Prostate gland (tissue), 2 donors: ENCODE measurements around the gene NBAS. TPM values are rescaled to one million over a fixed set of nuclear protein-coding genes. Genes with fewer than 3 reads are reported as not detected.

Source experiments
- DNase-seq: peaks from one replicate; pipeline ENCODE4 v3.0.0-alpha.2; 2019; ENCODE audit warnings: low spot score
- H3K27ac ChIP-seq, 2 donors: fragments of 200-600 bp; sonication (generic); 2 replicates each; pipeline ENCODE4 v1.5.1; 2017 to 2019
- H3K27me3 ChIP-seq: fragments of 200-600 bp; sonication (generic); replicated peaks from 2 replicates; pipeline ENCODE4 v1.5.1; 2019; ENCODE audit not compliant: insufficient read depth
- H3K36me3 ChIP-seq, 2 donors: fragments of 200-600 bp; sonication (generic); 1 replicate in 1 of 2; 2 replicates in 1 of 2; pipeline versions ENCODE4 v1.5.1 to v1.8.1; 2017 to 2019
- H3K4me1 ChIP-seq: fragments of 200-600 bp; sonication (generic); replicated peaks from 2 replicates; pipeline ENCODE4 v1.5.1; 2019
- H3K4me3 ChIP-seq, 2 donors: fragments of 200-600 bp; sonication (generic); 2 replicates each; pipeline ENCODE4 v1.5.1; 2017 to 2019
- H3K9me3 ChIP-seq: fragments of 200-600 bp; sonication (generic); 2 replicates; pipeline ENCODE4 v1.5.1; 2017
- POLR2A ChIP-seq: fragments of 450-650 bp; IDR thresholded peaks from one replicate; pipeline ENCODE4 v1.6.1; 2016; ENCODE audit warnings: antibody characterized with exemption, mild to moderate bottlenecking
- POLR2AphosphoS5 ChIP-seq: sonication (generic); formaldehyde crosslinking; IDR thresholded peaks from one replicate; pipeline ENCODE4 v1.6.1; 2017; ENCODE audit warnings: antibody characterized with exemption
- WGBS: methylation state at CpG from one replicate; pipeline ENCODE4 v1.1.5; 2018; 5-methylcytosine and 5-hydroxymethylcytosine counted together
- intact Hi-C: fragments of 100-400 bp; cut with DNase I; formaldehyde crosslinking; loops from one replicate; pipeline ENCODE4 v1.14.2; 2022
- total RNA-seq, 2 donors: library from RNA; depleted of rRNA; stranded (reverse); fragments of >200 nt; gene quantifications; one replicate each; pipeline ENCODE4 v1.1.0, GENCODE V29; 2016
- TF ChIP-seq, protein P1 (sequence below), 4 experiments: fragments of 200-600 bp in 2 of 4; fragments of 450-650 bp in 2 of 4; sonication (generic) in 2 of 4; IDR thresholded peaks; 1 replicate in 3 of 4; 2 replicates in 1 of 4; pipeline ENCODE4 v1.5.1; 2016 to 2019; ENCODE audit warnings: antibody characterized with exemption in 4 of 4, mild to moderate bottlenecking in 2 of 4, moderate library complexity in 2 of 4

The NBAS gene
- total RNA-seq, 2 donors from 2014 or later, result 34.8 to 55.0 TPM

DNA sequence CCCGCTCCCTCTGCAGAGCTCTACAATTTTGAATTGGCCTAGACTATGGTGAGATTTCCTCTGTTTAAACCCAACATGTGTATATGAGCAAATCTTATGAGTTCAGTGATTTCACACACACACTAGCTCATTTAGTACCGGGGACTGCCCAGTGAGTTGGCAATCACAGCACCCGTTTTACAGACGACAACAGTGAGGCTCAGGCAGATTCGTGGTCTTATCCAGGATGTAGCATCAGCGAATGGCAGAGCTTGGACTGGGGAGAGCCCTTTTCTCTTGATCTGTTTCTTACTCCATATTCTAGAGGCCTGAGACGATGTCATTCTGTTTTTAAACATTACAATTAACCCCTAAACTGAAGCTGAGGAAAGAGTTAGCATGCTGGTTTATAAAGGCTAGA lies 419.9 kb downstream of the NBAS start:
- WGBS, result 89% methylated on average over 7 of the region's 7 CpGs
- Histone ChIP-seq H3K27ac (no peak overlapping the region), H3K4me1 (no peaks in the 10 kb centered on the region), H3K27me3 (no peaks in the 10 kb centered on the region), H3K9me3 (no peaks in the 10 kb centered on the region), H3K4me3 (no peak overlapping the region), H3K36me3 (no peaks in the 10 kb centered on the region)
- intact Hi-C loops, result no loop called here
- TF ChIP-seq, protein P1, sequence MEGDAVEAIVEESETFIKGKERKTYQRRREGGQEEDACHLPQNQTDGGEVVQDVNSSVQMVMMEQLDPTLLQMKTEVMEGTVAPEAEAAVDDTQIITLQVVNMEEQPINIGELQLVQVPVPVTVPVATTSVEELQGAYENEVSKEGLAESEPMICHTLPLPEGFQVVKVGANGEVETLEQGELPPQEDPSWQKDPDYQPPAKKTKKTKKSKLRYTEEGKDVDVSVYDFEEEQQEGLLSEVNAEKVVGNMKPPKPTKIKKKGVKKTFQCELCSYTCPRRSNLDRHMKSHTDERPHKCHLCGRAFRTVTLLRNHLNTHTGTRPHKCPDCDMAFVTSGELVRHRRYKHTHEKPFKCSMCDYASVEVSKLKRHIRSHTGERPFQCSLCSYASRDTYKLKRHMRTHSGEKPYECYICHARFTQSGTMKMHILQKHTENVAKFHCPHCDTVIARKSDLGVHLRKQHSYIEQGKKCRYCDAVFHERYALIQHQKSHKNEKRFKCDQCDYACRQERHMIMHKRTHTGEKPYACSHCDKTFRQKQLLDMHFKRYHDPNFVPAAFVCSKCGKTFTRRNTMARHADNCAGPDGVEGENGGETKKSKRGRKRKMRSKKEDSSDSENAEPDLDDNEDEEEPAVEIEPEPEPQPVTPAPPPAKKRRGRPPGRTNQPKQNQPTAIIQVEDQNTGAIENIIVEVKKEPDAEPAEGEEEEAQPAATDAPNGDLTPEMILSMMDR (IDR thresholded peaks at IDR 0.05), result no peak
- no peak for TF ChIP-seq POLR2A
- TF ChIP-seq POLR2AphosphoS5, result no peak
- DNase-seq, result no peak

DNA sequence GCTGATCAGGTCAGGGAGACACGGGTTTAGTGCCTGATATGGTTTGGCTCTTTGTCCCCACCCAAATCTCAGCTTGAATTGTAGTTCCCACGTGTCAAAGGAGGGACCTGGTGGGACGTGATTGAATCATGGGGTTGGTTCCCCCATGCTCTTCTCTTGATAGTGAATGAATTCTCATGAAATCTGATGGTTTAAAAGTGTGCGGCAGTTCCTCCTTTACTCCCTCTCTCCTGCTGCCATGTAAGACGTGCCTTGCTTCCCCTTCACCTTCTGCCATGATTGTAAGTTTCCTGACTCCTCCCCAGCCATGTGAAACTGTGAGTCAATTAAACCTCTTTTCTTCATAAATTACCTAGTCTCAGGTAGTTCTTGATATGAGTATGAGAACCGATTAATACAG lies 424.5 kb downstream of the NBAS start:
- 95% methylated on average over 6 of the region's 6 CpGs for WGBS
- intact Hi-C loops, result no loop called here
- no peak overlapping the region for H3K4me3 ChIP-seq
- DNase-seq, result no peak
- TF ChIP-seq POLR2AphosphoS5 (no peak), POLR2A (no peak)
- TF ChIP-seq, protein P1 (IDR thresholded peaks at IDR 0.05), result no peak
- H3K9me3 ChIP-seq, result no peaks in the 10 kb centered on the region
- H3K4me1 ChIP-seq, result no peaks in the 10 kb centered on the region
- H3K27me3 ChIP-seq, result no peaks in the 10 kb centered on the region
- H3K27ac ChIP-seq, result no peak overlapping the region
- no peaks in the 10 kb centered on the region for H3K36me3 ChIP-seq

DNA sequence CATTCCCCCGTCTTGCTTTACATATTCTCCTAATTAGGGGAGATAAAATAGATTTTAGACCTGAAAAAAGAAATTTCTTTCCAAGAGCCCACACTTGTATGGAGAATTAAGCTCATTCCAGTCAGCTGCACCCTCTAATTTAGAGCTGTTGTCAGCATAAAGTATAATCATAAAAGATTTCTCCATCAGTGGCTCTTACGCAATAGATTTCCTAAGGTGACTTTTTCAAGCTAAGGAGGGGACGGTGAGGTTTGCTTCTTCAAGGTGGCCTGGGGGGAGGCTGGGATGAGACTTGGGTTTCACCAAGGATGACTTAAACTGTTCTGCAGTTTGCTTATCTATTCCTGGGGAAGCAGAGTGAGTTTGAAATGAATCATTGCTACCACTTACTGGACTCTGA lies 426.2 kb downstream of the NBAS start:
- H3K4me1 ChIP-seq, result no peaks in the 10 kb centered on the region
- DNase-seq, result no peak
- WGBS, result 94% methylated on average over 3 of the region's 3 CpGs
- no peak overlapping the region for H3K4me3 ChIP-seq
- TF ChIP-seq POLR2AphosphoS5 (no peak), POLR2A (no peak)
- TF ChIP-seq, protein P1 (IDR thresholded peaks at IDR 0.05), result no peak
- no peaks in the 10 kb centered on the region for H3K27me3 ChIP-seq
- H3K27ac ChIP-seq, result no peak overlapping the region
- H3K36me3 ChIP-seq, result no peaks in the 10 kb centered on the region
- intact Hi-C loops, result no loop called here
- H3K9me3 ChIP-seq, result no peaks in the 10 kb centered on the region

DNA sequence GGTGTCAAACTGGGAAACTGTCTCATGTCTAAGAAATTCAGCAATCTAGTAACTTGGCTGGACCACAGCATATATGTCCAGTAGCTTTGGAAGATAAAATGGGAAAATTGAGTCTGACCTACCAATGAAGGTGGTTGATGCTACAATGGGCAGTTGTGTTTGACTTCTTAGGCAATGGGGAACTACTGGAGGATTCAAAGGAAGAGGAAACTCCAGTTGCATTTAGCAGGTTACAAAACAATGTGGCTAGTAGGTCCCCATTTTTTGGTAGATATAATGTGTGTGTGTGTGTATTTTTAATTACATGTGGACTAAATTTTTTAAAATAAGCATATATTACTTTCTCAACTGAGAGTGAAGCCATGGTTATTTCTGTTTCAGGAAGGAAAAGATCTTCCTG lies 427.7 kb downstream of the NBAS start:
- H3K4me1 ChIP-seq, result no peaks in the 10 kb centered on the region
- no peaks in the 10 kb centered on the region for H3K27me3 ChIP-seq
- H3K27ac ChIP-seq, result no peak overlapping the region
- H3K4me3 ChIP-seq, result no peak overlapping the region
- intact Hi-C loops, result no loop called here
- no peaks in the 10 kb centered on the region for H3K36me3 ChIP-seq
- no peak for TF ChIP-seq POLR2A
- no peak for TF ChIP-seq POLR2AphosphoS5
- TF ChIP-seq, protein P1 (IDR thresholded peaks at IDR 0.05), result no peak
- no peak for DNase-seq
- H3K9me3 ChIP-seq, result no peaks in the 10 kb centered on the region

DNA sequence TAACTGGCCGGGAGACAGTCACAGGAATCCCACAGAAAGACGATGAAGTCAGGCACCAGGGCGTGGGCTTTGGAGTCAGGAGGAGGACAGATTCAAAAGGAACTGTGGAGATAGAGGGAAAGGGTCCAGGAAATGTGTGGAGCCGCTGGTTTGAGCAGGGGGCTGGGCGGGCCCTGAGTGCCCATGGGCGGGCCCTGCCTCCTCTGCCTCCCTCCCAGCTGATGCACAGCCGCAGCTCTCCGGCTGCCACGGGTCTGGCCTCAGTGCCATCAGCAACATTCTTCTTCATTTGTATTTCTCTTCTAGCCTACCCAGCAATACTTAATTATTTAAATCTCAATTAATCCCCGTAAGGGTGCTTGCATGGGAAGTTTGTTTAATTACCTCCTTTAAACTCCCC lies 432.3 kb downstream of the NBAS start:
- H3K27me3 ChIP-seq, result no peaks in the 10 kb centered on the region
- H3K4me1 ChIP-seq, result no peaks in the 10 kb centered on the region
- DNase-seq, result no peak
- H3K9me3 ChIP-seq, result no peaks in the 10 kb centered on the region
- H3K36me3 ChIP-seq, result no peaks in the 10 kb centered on the region
- 83% methylated on average over 10 of the region's 10 CpGs for WGBS
- no peak overlapping the region for H3K4me3 ChIP-seq
- intact Hi-C loops, result no loop called here
- H3K27ac ChIP-seq, result no peak overlapping the region
- TF ChIP-seq POLR2A, result no peak
- TF ChIP-seq, protein P1 (IDR thresholded peaks at IDR 0.05), result no peak
- TF ChIP-seq POLR2AphosphoS5, result no peak
